ENCODE data around the gene RHBDD1. TPM values are rescaled to one million over a fixed set of nuclear protein-coding genes. Genes with fewer than 3 reads are reported as not detected.

Gene RHBDD1
- total and polyA plus RNA-seq, 2 donors (not counting 1 experiment from before 2014, with no cell fraction given) = 21.2 to 128 TPM

DNA sequence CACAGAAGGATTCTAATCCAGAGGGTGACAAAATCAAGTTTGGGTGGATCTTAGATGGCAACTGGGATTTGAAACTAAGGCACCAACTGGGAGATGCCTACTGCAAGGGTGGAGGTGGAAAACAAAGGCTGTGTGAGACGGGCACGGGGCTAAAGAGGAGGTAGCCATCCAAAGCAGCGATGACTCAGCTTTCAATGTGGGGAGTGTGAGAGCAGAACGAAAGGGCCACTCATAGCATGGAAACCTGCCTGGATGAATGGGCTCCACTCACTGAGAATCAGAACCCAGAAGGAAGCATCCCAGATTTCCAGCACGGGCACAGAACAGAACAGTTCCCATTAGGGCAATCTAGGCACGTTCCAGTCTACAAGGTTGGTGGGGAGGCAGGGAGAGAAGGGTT is 168.6 kb downstream of the RHBDD1 start:
- Histone ChIP-seq H2AFZ (ENCODE audit: insufficient read depth, low read depth, low read length, poor library complexity, severe bottlenecking) (no peak overlapping the region), H3K4me3 (ENCODE audit: control extremely low read depth in 1 of 5, extremely low read depth in 1 of 5, insufficient read depth in 1 of 5, low read depth in 2 of 5, low read length in 4 of 5) (no peak overlapping the region), H3K4me1 (ENCODE audit: control insufficient read depth in 2 of 2, insufficient read depth in 2 of 2, low read length in 2 of 2) (no peaks in the 10 kb centered on the region), H3K9me3 (ENCODE audit: control extremely low read depth in 1 of 3, control insufficient read depth in 2 of 3, insufficient read depth in 1 of 3, low read length in 2 of 3) (no peaks in the 10 kb centered on the region), H3K4me2 (replicated peaks; ENCODE audit: low read depth, low read length, poor library complexity, severe bottlenecking) (no peak overlapping the region), H3K79me2 (ENCODE audit: control insufficient read depth, insufficient read depth, low read length) (no peaks in the 10 kb centered on the region), H3K36me3 (replicated peaks in 1 of 2; ENCODE audit: control extremely low read depth in 1 of 2, control insufficient read depth in 1 of 2, extremely low read depth in 1 of 2, insufficient read depth in 2 of 2, low read length in 1 of 2) (peaks cover 0 to 3% of the 10 kb centered on the region in 2 experiments), H3K27ac (ENCODE audit: low read length in 2 of 2) (no peak overlapping the region), H3K27me3 (replicated peaks in 1 of 4; ENCODE audit: control extremely low read depth in 1 of 4, control insufficient read depth in 3 of 4, insufficient read depth in 4 of 4, low read length in 3 of 4) (no peaks in the 10 kb centered on the region), H3K9ac (ENCODE audit: low read length) (no peak overlapping the region), H4K20me1 (ENCODE audit: control insufficient read depth, insufficient read depth, low read length, poor library complexity, severe bottlenecking) (no peaks in the 10 kb centered on the region)
- DNase-seq = no peak
- intact Hi-C loops (cut with micrococcal nuclease) = no loop called here
- no peaks in the 10 kb centered on the region for H3K9me3 Mint-ChIP-seq (ENCODE audit: insufficient read depth)
- CTCF ChIA-PET = no interaction called here
- POLR2A ChIA-PET = no interaction called here
- H3K27ac Mint-ChIP-seq = no peak overlapping the region
- no peaks in the 10 kb centered on the region for H3K27me3 Mint-ChIP-seq
- WGBS (ENCODE audit: insufficient coverage) = 97% methylated on average over 5 of the region's 6 CpGs
- TF ChIP-seq EZH2 (IDR thresholded peaks at IDR 0.05; ENCODE audit: borderline replicate concordance, insufficient read depth, low read depth, low read length, poor library complexity, severe bottlenecking) (no peak), CTCF (IDR thresholded peaks at IDR 0.05) (no peak)
- H3K4me1 Mint-ChIP-seq = no peaks in the 10 kb centered on the region
- ATAC-seq (ENCODE audit: low read depth) = no peak
- H3K4me3 Mint-ChIP-seq = no peak overlapping the region

DNA sequence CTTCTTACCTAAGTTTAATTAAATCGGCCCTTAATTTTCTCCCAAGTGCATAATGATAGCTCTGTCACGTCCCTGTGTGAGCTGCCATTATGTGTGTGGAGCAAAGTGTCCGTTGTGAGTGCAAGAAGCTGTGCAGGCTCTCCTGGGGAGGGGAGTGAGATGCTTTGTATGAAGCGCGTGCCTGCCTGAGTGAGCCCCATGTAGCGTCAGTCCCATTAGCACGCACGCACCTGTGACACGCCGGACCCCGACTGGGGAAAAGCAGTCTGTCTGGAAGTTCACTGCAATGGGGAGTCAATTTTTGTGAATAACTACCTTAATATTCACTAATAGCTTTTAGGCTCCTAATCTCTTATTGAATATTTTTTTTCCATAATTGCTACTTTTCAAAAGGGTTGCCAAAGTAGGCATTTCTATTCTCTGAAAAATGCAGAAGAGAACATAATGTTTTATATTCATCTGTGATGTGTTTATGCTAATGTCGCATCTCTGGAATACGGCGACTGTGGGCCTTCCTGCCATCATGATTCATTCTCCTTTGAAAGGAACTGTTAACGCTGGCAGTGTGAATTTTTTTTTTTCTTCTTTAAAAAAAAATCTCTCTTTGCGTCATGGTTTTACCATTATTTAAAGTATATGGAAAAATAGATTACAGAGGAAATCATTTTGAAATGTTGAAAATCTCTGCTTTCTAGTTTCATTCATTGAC is 170.5 kb downstream of the RHBDD1 start:
- ATAC-seq (ENCODE audit: low read depth) (no peak), DNase-seq (no peak)
- Histone ChIP-seq H3K79me2 (ENCODE audit: control insufficient read depth, insufficient read depth, low read length) (no peaks in the 10 kb centered on the region), H3K4me3 (ENCODE audit: control extremely low read depth in 1 of 5, extremely low read depth in 1 of 5, insufficient read depth in 1 of 5, low read depth in 2 of 5, low read length in 4 of 5) (no peak overlapping the region), H3K27ac (ENCODE audit: low read length in 2 of 2) (no peak overlapping the region), H3K4me1 (ENCODE audit: control insufficient read depth in 2 of 2, insufficient read depth in 2 of 2, low read length in 2 of 2) (no peaks in the 10 kb centered on the region), H3K4me2 (replicated peaks; ENCODE audit: low read depth, low read length, poor library complexity, severe bottlenecking) (no peak overlapping the region), H3K27me3 (replicated peaks in 1 of 4; ENCODE audit: control extremely low read depth in 1 of 4, control insufficient read depth in 3 of 4, insufficient read depth in 4 of 4, low read length in 3 of 4) (no peaks in the 10 kb centered on the region), H3K9me3 (ENCODE audit: control extremely low read depth in 1 of 3, control insufficient read depth in 2 of 3, insufficient read depth in 1 of 3, low read length in 2 of 3) (no peaks in the 10 kb centered on the region), H3K36me3 (replicated peaks in 1 of 2; ENCODE audit: control extremely low read depth in 1 of 2, control insufficient read depth in 1 of 2, extremely low read depth in 1 of 2, insufficient read depth in 2 of 2, low read length in 1 of 2) (peaks cover 0 to 2% of the 10 kb centered on the region in 2 experiments), H3K9ac (ENCODE audit: low read length) (no peak overlapping the region), H2AFZ (ENCODE audit: insufficient read depth, low read depth, low read length, poor library complexity, severe bottlenecking) (no peak overlapping the region), H4K20me1 (ENCODE audit: control insufficient read depth, insufficient read depth, low read length, poor library complexity, severe bottlenecking) (no peaks in the 10 kb centered on the region)
- Mint-ChIP-seq H3K9me3 (ENCODE audit: insufficient read depth) (no peaks in the 10 kb centered on the region), H3K27ac (no peak overlapping the region), H3K4me3 (no peak overlapping the region), H3K4me1 (no peaks in the 10 kb centered on the region), H3K27me3 (no peaks in the 10 kb centered on the region)
- TF ChIP-seq CTCF (IDR thresholded peaks at IDR 0.05) (no peak), EZH2 (IDR thresholded peaks at IDR 0.05; ENCODE audit: borderline replicate concordance, insufficient read depth, low read depth, low read length, poor library complexity, severe bottlenecking) (no peak)
- CTCF ChIA-PET = no interaction called here
- intact Hi-C loops (cut with micrococcal nuclease) = no loop called here
- WGBS (ENCODE audit: insufficient coverage) = 97% methylated on average over 4 of the region's 16 CpGs
- POLR2A ChIA-PET = no interaction called here
